GM18951 (cell line): ENCODE measurements around the gene POC1A.

Source experiments
- POLR2A ChIP-seq: IDR thresholded peaks from 4 replicates; pipeline ENCODE4 v1.6.1; 2011; ENCODE audit warnings: mild to moderate bottlenecking; ENCODE audit not compliant: insufficient read length, insufficient read depth; ENCODE audit errors: extremely low read depth
- in situ Hi-C: fragments of 300-500 bp; cut with MboI; formaldehyde crosslinking; loops from one replicate; pipeline ENCODE4 v1.12.0; 2022; ENCODE audit warnings: low sequenced_read_pairs, mixed read lengths, inconsistent platforms; ENCODE audit not compliant: unreplicated experiment

Gene POC1A

DNA sequence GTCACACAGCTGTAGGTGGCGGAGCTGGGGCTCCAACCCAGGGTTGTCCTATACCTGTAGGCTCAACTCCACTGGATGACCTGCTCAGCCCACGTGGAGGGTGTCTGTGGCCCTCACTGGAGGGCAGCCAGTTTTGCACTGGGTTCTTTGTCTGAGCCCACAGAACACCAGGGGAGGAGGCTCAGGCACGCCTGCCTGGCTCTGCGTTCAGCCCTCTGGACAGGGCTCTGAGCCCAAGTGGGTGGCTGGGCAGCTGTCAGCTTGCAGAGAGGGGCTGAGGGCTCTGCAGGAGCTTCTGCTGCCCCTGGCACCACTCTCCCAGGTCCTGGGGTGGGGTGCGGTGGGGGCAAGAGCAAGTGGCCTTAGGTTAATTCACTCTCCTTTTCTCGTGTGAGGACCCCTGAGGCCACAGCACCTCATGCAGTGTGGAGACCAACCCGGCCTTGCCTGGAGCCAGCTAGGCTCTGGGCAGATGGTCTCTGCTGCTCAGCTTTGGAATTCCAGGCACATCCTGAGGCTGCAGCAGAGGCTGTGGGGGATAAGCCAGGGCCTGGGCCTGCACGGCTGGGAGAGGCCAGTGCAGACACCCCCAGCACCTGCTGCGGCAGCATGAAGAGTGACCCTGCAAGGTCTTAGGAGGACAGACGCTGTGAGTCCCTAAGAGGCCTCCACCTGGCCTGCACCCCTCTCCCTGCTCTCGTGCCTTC is 121.4 kb downstream of the POC1A start:
- TF ChIP-seq POLR2A = no peak
- in situ Hi-C loops = no loop called here

DNA sequence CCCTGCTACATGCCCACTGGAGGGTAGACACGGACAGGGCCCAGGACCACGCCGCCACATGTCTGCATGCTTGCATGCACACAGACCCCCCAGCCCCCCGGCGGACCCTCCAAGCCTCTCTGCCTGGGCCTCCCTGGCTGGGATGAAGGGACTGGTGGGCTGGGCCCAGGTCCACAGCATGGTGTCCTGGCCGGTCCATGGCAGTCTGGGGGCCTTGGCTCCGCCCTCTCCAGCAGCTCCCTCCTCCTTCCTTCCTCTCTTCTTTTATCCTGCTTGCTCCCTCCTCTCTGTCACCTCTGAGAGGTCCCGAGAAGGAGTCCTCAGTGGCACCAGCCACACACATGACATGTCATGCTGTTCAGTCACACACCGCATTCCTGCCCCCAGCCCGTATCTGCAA is 122.3 kb downstream of the POC1A start:
- TF ChIP-seq POLR2A = no peak
- in situ Hi-C loops = no loop called here

DNA sequence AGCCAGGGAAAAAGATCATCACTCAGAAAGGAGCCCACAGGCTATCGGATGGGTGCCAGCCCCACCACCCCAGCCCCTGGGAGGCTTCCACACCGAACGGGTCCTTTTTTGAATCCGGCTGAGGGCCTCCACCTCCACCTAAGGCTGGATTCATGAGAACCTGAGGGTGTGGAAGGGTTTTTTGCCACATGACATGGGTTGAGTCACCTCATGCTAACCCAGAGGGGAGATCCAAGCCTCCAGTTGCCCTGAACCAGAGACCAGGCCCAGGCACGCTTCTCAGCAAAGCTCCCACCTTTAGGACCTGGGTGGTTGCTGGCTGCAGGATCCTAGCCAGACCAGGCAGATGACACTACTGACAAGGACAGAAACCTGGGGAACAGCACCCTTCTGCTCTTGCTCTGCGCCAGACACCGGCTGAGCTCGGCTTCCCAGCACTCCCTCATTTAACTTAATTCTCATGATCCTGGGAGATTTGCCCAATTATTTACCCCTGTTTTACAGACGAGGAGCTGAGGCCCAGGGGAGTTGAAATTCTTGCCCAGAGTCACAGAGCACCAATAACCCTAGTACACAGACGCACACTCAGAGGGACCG is 123.4 kb downstream of the POC1A start:
- in situ Hi-C loops = no loop called here
- no peak for TF ChIP-seq POLR2A

DNA sequence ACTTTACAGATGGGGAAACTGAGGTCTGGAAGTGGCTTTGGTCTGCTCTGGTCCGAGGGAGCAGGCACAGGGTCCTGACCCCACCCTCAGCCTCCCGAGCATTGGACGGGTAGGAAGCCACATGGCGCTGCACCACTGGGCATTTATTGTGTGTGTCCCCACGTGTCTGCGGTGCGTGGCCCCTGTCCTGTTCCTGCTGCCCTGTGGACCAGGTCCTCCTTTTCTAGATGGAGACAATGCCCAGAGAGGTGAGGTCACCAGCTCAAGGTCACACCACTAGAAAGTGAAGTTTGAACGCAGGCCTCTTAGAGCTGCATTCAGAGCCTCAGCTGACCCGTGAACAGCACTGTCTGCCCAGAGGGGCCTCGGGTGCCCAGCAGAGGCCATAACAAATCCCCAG is 124.7 kb downstream of the POC1A start:
- in situ Hi-C loops = no loop called here
- no peak for TF ChIP-seq POLR2A

DNA sequence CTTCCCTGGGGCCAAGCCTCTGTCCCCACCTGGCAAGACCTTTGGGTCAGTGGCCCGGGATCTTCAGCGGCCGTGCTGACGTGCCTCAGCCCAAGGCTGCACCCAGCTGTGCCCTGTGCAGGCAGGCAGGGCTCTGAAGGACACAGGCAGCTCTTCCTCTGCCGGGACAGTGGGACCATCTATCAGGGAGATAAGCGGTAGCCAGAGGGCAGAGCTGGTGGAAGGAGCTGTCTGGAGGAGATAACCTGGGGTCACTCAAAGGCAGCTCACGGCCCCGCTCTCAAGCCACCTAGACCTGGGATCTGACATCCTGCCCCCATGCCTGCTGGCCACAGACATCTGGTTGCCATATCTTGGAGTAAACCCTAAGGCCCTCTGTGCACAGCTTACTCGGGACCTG is 125.2 kb downstream of the POC1A start:
- TF ChIP-seq POLR2A = no peak
- in situ Hi-C loops = no loop called here

DNA sequence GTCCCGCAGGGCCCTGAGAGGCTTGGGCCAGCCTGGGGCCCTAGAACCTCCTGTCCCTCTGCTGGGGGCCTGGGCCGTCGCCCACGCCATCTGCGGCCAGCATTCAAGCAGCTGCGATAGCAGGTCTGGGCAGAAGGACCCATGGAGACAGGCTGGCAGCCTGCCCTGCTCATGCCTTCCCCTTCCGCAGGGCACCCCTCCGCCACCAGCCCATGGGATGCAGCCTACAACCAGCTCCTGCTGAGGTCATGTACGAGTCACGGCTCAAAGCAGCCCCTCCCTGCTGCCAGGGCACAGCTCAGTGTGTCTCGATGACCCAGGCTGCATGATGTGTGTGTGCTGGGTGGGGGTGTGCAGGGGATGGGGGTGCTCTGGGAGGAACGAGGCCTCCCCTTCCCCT is 125.7 kb downstream of the POC1A start:
- TF ChIP-seq POLR2A = no peak
- in situ Hi-C loops = no loop called here

DNA sequence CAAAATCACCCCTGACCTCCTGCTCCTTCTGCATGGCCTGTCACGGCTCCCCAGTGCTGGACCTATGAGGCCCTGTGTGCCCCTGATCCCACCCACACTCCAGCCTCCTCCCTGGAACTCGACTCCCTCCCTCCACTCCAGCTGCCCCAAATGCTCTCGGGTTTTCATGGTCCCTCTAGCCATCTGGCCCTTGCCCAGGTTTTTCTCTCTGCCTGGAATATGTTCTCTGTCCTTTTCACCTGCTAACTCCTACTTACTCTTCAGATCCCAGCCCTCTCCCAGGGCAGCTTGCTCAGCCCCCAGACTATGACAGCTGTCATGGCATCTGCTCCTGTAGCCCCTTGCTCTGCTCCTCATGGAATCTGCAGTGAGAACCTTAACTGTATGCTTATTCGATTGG is 128.2 kb downstream of the POC1A start:
- TF ChIP-seq POLR2A = no peak
- in situ Hi-C loops = no loop called here

DNA sequence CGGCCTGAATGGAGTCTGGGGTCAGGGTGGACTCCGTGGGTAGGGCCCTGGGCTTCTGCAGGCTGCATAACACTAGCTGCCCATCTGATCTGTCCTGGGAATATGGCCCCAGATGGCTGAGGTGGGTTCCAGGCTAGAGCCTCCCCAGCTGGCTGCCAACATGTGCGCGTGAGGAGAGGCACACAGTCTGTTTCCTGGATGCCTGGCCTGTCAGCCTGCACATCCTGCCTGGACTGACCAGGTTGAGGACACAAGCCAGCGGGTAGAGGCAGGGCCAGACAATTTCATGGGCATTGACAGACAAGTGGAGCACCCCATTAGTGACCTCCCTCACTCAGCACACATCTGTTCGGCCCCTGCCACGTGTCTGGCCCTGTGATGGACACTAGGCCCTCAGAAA is 128.8 kb downstream of the POC1A start:
- no peak for TF ChIP-seq POLR2A
- in situ Hi-C loops = no loop called here
